ENCODE results near the gene KRTAP21-2. TPM values are rescaled to one million over a fixed set of nuclear protein-coding genes. Genes with fewer than 3 reads are reported as not detected.

Gene KRTAP21-2
- total RNA-seq, 4 donors from 2014 or later = not detected

DNA sequence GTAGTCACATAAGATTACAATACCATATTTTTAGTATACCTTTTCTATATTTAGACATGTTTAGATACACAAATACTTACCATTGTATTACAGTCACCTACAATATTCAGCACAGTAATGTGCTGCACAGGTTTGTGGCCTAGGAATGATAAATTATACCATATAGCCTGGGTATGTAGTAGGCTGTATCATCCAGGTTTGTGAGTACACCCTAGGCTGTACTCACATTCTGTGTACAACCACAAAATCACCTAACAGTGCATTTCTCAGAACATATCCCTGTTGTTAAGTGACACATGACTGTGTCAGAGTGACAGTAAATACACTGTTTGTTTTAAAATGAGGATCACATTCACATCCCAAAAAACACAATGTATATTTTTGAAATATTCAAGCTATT lies 39.6 kb downstream of the KRTAP21-2 start:
- H3K27me3 ChIP-seq = no peaks in the 10 kb centered on the region
- ATAC-seq = no peak
- no peak overlapping the region for H3K4me3 ChIP-seq
- H3K36me3 ChIP-seq = no peaks in the 10 kb centered on the region
- no peaks in the 10 kb centered on the region for H3K4me1 ChIP-seq
- peaks cover 0 to 10% (median 0%) of the 10 kb centered on the region in 3 donors for H3K9me3 ChIP-seq
- TF ChIP-seq POLR2AphosphoS5 (IDR thresholded peaks at IDR 0.05) = no peak
- TF ChIP-seq CTCF (IDR thresholded peaks at IDR 0.05) = no peak
- no peak for TF ChIP-seq EP300 (IDR thresholded peaks at IDR 0.05)
- no peak for TF ChIP-seq POLR2A (IDR thresholded peaks at IDR 0.05)
- H3K27ac ChIP-seq = no peak overlapping the region

Small RNA genes within 50 kb of the gene (small RNA-seq; reads per million reads assigned to genes)
- 0 reads per million in 4 donors for gene AP000244.1
- 0 reads per million in 4 donors for gene KRTAP21-3

Other genes with a start within 250 kb of the KRTAP21-2 start
- gene KRTAP19-5, start 245.1 kb downstream of the KRTAP21-2 start, total RNA-seq = not detected
- not detected for gene KRTAP19-6, start 205.4 kb downstream of the KRTAP21-2 start, total RNA-seq
- gene KRTAP19-7, start 185.9 kb downstream of the KRTAP21-2 start, total RNA-seq = not detected
- not detected for gene KRTAP22-2, start 156.9 kb downstream of the KRTAP21-2 start, total RNA-seq
- gene KRTAP6-3, start 154.8 kb downstream of the KRTAP21-2 start, total RNA-seq = not detected
- gene KRTAP6-2, start 148.4 kb downstream of the KRTAP21-2 start, total RNA-seq = not detected
- not detected for gene KRTAP22-1, start 146.2 kb downstream of the KRTAP21-2 start, total RNA-seq
- not detected for gene KRTAP6-1, start 133.3 kb downstream of the KRTAP21-2 start, total RNA-seq
- not detected for gene KRTAP20-1, start 130.8 kb downstream of the KRTAP21-2 start, total RNA-seq
- not detected for gene KRTAP20-4, start 126.6 kb downstream of the KRTAP21-2 start, total RNA-seq
- gene KRTAP20-2, start 112.1 kb downstream of the KRTAP21-2 start, total RNA-seq = not detected
- gene KRTAP20-3, start 104.4 kb downstream of the KRTAP21-2 start, total RNA-seq = not detected
- not detected for gene KRTAP21-3, start 28.5 kb downstream of the KRTAP21-2 start, total RNA-seq
- not detected for gene KRTAP21-1, start 8.2 kb upstream of the KRTAP21-2 start, total RNA-seq
- not detected for gene KRTAP8-1, start 66.0 kb upstream of the KRTAP21-2 start, total RNA-seq
- not detected for gene KRTAP7-1, start 82.5 kb upstream of the KRTAP21-2 start, total RNA-seq
- not detected for gene KRTAP11-1, start 134.3 kb upstream of the KRTAP21-2 start, total RNA-seq